GM12865 (cell line): ENCODE data around the gene PC.

Experiments used
- DNase-seq: peaks from one replicate; pipeline ENCODE4 v3.0.0; 2010; ENCODE audit warnings: low read depth
- H3K4me3 ChIP-seq: 2 replicates; pipeline ENCODE4 v1.5.1; 2011; ENCODE audit warnings: mild to moderate bottlenecking, low read depth, low read length, control low read depth
- TF ChIP-seq, protein P1 (sequence below): IDR thresholded peaks from 2 replicates; pipeline ENCODE4 v1.5.1; 2011; ENCODE audit warnings: low read length, control low read depth, low read depth, inconsistent platforms; ENCODE audit not compliant: insufficient read depth; ENCODE audit errors: missing control alignments

Gene PC

DNA sequence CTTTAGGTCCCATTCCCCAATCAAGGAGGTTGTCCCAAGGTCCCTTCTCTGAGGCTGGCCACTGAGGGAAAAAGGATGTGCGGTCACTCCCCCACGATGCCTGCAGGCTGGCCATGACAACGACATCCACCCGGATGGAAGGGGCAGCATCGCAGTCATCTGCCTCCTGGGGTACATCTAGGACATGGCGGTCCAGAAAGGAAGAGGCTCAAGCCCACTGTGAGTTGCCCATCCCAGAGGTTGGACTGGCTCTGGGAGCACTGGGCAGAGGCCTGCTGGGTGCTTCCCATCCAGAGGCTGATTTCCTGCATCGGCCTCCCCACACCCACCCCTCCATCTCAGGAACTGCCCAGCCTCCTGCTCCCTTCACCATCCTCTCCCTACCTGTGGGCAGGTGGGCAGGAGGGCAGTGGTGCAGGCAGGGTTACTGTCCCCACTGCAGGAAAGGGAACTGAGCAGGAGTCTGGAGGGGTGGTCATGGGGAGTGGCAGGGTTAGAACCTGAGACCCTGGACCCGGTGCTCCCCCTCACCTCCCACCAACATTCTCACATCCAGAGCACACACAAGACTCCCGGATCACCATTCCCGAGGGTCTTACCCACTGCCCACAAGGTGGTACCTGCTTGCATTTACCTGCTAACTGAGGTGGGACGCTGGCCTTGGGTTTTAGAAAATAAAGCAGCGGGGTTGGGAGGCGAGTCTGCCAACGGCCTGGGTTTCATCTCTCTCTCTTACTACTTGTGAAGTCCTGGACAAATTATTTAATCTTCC is 110.5 kb downstream of the PC start:
- no peak overlapping the region for H3K4me3 ChIP-seq
- TF ChIP-seq, protein P1, sequence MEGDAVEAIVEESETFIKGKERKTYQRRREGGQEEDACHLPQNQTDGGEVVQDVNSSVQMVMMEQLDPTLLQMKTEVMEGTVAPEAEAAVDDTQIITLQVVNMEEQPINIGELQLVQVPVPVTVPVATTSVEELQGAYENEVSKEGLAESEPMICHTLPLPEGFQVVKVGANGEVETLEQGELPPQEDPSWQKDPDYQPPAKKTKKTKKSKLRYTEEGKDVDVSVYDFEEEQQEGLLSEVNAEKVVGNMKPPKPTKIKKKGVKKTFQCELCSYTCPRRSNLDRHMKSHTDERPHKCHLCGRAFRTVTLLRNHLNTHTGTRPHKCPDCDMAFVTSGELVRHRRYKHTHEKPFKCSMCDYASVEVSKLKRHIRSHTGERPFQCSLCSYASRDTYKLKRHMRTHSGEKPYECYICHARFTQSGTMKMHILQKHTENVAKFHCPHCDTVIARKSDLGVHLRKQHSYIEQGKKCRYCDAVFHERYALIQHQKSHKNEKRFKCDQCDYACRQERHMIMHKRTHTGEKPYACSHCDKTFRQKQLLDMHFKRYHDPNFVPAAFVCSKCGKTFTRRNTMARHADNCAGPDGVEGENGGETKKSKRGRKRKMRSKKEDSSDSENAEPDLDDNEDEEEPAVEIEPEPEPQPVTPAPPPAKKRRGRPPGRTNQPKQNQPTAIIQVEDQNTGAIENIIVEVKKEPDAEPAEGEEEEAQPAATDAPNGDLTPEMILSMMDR = no peak
- DNase-seq = no peak

DNA sequence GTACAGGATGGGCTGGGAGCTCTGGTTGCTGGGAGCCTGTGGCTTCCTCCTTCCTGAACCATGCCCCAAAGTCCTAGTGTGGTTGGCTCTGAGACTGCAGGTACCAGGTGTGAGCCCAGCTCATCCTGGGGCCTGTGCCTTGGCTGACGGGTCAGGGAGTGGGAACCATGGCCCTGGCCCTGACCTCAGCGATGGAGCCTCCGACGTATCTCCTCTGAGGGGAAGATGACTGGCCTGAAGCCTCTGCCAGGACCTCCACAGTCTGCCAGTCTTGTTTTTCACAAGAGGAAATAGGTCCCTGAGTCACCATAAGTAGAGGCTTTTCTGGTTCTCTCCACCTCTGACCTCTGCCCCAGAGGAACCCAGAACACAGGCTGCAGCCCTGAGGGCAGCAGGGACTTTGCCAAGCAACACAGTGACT is 111.5 kb downstream of the PC start:
- TF ChIP-seq, protein P1 = no peak
- no peak for DNase-seq
- no peak overlapping the region for H3K4me3 ChIP-seq

DNA sequence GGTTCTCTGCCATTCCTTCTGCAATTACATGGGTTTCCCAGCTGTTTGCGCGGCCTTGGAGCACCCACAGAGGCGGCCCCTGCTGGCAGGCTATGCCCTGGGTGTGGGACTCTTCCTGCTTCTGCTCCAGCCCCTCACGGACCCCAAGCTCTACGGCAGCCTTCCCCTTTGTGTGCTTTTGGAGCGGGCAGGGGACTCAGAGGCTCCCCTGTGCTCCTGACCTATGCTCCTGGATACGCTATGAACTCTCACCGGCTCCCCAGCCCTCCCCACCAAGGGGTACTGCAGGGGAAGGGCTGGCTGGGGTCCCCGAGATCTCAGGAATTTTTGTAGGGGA is 112.3 kb downstream of the PC start:
- no peak for DNase-seq
- TF ChIP-seq, protein P1 = no peak
- no peak overlapping the region for H3K4me3 ChIP-seq

DNA sequence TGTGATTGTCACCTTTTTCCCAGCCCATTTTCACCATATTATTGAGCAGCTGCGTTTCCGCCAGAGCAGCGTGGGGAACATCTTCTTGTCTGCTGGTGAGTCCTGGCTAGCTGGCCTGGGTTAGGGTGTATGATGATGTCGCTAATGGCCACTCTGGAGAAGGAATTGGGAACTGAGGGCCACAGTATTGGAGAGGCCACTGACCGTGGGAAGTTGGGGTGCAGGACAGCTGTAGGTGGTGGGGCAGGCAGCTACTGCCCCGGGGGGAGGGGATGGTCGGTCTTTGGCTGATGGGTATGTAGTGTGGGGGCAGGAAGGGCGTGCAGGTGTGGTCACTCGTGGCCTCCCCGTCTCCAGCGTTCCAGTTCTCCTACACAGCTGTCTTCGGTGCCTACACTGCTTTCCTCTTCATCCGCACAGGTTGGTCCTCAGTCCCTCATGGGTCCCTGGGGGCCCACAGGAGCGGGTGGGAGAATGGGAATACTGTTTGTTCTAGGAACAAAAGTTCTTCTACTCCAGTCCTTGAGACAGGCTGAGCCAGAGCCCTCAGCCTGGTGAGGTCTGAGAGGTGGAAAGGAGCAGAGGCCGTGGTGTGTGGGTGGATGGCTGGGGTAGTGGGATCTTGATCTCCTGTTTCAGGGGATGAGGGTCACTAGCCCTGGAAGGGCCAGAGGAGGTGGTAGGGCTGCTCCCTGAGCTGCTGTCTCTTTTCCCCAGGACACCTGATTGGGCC is 112.9 kb downstream of the PC start:
- DNase-seq = no peak

DNA sequence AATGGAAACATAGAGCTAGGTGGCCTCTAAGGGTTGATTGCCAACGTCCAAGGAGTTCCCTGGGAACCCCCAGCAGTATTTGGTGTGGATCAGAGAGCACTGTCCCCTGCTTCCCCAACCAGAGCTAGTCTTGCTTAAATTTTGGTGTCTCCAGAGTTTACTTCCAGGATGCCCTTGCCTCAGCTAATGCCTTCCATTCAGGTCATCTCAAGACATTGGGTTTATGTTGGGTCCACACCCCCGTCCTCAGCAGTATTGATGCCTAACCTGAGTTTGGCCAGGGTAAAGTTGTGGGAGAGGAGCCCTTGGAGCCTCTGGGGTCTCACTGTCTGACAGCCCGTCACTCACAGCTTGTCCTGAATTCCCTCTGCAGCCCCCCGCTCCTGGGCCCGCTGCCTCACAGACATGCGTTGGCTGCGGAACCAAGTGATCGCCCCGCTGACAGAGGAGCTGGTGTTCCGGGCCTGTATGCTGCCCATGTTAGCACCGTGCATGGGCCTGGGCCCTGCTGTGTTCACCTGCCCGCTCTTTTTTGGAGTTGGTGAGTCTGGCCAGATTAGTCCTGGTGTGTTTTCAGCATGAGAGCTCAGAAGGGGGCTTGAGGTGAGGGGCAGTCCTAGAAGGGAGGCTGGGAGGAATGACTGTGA is 113.6 kb downstream of the PC start:
- no peak overlapping the region for H3K4me3 ChIP-seq
- no peak for DNase-seq
- TF ChIP-seq, protein P1 = no peak

More for the DNA sequence above, 112.9 kb downstream of the PC start:
- TF ChIP-seq, protein P1 = no peak
- no peak overlapping the region for H3K4me3 ChIP-seq

DNA sequence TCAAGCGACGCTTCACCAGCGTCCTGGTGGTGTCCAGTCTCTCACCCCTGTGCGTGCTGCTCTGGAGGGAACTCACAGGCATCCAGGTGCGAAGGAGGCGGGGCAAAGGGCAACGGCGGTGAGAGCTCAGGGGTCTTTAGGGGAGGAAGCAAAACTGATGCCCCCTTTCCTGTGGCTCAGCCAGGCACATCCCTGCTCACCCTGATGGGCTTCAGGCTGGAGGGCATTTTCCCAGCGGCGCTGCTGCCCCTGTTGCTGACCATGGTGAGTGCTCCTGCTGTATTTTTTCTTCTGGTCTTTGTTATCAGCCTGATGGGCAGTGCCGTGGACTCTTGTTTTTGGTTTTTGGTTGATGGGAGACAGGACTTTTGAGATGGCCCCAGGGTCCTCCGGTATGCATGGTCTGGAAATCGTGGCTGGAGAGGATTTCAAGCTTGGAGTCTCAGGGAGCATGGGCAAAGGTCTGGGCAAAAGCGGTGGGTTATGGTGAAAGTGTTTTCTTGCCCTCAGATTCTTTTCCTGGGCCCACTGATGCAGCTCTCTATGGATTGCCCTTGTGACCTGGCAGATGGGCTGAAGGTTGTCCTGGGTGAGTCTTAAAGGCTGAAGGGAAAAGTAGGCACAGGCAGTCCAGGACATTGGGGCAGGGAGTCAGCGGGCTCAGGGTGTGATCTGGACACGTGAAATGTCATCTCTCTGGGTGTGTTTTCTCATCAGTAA is 114.2 kb downstream of the PC start:
- H3K4me3 ChIP-seq = peak overlapping the region; percentile 81
- TF ChIP-seq, protein P1 = no peak
- no peak for DNase-seq
